Measurements from ENCODE around the gene AMOT.

Gene AMOT

DNA sequence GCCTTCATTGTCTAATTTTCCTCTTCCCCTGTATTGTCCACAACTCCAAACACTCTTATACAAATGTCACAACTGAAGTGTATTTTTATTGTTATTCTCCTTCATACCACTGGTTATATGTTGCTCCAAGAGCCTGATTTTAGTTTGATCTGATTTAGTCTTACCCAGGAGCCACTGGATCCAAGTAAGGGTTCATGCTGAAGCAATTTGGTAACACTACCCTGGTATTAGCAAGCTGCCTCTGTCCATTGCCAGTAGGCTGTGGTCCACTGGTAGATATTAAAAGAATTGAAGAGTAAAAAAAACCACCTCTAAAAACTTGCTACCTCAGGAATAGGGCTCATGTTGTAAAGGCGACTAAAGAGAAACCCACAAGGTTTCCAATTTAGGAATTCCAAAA, 41.2 kb downstream of the AMOT start:
- no peak for DNase-seq

DNA sequence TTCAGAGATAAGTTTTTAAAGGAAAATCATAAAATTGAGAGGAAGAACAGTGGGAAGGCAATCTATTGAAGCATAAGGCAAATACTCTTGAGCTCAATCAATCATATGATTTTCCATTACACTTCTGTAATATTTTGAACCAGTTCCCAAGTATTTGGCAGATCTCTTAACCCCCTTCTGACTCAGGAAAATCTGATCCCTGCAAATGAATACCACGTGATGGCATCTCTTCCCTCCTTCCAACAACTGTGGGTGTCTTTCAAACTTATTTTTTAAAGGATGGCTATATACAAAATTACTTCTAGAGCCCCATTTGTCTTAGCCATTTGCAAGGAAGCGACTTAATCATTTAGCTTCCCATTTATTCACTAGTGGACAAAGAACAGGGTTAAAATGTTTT, 41.9 kb downstream of the AMOT start:
- no peak for DNase-seq

DNA sequence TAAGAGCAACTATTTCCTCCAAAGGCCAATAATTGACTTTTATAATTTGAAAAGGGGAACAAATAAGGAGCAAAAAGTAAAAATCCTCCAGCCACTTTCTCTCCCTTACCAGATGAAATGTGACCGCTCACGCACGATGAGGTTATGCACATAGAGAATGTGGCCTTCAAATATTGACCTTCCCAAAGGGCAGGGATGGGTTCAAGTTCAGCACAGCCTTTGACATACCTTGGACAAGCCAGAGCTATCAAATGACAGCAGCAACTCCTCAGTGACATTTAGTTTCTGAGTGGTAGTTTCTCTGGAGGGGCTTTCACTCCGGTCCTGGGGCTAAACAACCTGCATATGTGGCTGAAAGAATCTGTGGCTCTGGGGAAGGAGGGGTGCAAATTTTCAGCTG, 50.7 kb downstream of the AMOT start:
- no peak for DNase-seq

DNA sequence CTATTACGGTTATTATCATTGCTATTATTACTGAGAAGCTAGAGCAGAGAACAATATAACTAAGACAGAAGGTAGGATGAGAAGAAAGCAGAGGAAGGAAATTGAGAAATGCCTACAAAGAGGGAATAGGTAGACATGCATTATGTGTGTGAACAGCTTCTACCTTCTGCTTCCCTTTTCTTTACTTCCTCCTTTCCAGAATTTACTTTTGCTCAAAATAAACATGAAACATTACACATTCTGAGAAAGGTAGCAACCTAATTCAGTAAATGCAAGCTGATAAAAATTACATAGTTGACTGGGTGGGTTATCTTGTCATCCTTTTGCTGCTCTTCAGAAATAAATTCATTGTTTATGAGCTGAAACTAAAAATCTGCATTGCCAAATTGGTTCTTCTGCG, 54.6 kb downstream of the AMOT start:
- DNase-seq: no peak

DNA sequence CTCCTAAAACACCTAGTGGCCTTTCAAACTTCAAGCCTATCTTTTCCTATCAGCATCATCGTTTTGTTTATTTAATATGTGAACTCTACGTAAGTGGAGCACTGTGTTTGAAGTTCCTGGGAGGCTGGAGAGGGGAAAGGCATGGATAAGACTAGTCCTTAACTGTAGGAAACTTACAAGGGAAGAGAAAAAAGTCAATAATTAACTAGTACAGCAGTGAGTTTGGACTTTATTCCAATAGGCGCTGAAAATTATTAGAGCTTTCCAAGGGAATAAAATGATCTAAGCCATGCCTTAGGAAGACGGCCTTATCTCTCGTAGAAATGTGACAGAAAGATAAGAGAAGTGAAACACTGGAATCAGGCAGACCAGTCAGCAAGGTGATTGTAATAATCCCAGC, 55.3 kb downstream of the AMOT start:
- DNase-seq: no peak

DNA sequence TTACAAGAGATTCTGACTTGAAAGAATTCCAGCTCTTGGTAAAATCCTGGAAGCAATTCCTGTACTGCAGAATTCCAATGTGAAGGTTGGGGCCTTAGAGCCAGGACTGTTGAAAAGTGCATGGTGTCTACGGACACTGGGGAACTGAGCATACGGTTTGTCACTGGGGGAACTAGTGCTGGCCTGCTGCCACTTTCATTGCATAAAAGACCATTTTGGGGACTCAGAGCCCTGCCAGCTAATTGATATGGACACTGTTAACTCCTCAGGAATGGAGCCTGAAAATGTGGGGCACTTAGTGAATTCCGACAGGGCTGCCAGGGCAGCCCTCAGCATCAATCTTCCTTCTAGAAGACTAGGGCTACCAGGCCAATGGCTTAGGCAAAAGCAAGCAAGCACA, 55.9 kb downstream of the AMOT start:
- no peak for DNase-seq

DNA sequence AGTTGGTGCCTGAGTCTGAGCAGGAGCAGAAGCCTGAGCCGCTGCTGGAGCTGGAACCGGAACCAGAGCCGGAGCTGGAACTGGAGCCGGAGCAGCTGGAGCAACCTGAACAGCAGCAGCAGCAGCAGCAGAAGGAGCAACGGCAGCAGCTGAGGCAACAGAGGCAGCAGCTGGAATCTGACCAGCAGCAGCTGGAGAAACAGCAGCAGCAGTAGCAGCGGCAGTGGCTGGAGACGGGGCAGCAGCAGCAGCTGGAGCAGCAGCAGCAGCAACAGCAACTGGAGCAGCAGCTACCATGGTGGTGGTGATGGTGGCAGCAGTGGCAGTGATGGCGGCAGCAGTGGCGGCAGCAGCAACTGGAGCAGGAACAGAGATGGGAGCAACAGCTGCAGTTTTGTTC, 61.5 kb downstream of the AMOT start:
- no peak for DNase-seq

DNA sequence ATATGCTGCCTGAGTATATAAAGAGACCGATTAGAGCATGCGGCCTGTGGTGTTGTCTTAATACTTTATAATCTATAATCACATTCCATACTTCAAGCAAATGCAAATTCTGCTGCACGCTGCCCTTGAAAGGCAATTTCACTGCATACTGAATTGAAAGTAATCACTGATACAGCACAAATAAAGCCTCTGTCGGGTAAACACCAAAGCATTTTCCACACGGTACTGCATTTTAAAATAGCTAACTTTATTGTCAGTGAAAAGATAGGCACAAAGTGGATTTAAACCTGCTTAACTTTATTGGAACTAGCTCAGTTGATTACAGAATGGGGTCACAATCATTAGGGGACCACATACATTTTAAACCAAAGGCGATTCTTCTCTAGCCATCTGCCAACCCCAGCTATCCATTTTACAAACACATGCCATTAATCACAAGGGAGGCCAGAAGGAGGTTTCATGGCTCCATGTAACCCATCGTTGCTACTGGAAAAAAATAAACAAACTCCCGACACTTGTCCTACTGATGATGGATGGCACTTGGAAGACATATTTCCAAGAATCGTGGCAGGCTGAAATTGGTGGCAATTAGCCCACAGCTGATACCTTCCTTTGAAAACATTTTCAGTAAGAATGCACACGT, 65.9 kb downstream of the AMOT start:
- no peak for DNase-seq

DNA sequence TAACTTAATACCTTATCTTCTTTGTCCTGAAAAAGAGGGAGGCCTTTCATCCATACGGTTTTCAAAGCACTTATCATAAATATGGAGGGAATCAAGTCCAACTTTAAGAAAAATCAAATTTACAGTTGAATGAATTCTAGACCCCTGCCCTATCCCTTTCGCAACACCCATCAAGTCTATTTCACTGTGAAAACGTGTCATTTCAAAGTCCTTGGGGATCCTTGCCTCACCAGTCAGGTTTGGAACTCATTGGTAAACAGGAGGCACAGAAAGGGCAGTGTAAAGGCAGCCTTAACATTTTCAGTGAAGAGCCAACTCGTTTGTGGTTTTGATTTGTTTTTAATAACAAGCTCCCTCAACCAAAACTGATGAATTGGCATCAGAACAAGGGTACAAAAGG, 66.5 kb downstream of the AMOT start:
- DNase-seq: no peak

DNA sequence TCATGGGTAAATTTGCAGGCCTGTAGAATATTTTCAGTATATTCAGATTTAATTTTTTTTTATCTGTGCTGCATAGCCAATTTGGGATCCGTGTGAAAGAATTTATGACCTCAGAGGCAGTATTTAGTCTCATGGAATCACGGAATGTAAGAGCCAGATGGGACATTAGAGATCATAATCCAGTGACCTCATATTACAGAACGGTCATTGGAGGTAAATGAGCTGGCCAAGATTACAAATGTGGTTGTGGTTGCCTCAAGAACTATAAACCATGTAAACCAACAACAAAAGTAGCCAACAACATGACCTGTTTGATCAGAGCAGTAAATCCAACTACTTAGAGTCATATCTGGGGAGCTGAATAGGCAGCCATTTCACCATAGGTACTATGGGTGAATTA, 71.6 kb downstream of the AMOT start:
- DNase-seq: no peak

DNA sequence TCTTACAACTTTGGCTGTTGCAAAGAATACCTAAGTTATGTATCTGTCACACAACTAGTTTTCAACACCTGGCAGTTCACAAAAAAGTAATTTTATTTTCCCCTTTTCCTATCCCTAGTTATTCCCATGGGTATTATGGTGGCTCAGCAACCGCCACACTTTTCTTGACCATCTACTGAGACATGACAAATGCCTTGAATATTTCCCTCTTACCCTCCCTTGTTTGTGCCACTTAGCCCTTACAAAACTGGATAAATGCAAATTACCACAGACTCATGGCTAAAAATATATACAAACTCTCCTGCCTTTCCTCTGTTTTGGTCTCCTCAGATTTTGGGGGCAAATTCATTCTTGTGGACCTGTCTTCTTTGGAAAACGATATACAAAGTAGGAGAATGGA, 72.1 kb downstream of the AMOT start:
- no peak for DNase-seq

DNA sequence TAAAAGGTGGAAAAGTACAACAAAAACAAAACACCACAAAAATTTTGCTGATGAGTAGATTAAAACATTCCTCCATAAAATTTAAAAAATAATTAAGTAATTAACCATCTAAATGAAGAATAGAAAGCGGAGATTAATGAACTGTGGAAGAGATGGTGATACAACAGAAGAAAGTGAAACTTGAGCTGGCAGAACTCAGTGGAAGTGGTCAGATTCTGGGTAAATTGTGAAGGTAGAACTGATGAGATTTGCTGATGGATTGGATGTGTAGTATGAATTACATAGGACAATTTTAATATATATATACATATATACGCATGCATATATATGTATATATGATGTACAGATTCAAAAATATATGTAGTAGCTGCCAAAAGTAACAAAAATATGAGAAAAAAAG, 73.9 kb downstream of the AMOT start:
- DNase-seq: no peak

DNA sequence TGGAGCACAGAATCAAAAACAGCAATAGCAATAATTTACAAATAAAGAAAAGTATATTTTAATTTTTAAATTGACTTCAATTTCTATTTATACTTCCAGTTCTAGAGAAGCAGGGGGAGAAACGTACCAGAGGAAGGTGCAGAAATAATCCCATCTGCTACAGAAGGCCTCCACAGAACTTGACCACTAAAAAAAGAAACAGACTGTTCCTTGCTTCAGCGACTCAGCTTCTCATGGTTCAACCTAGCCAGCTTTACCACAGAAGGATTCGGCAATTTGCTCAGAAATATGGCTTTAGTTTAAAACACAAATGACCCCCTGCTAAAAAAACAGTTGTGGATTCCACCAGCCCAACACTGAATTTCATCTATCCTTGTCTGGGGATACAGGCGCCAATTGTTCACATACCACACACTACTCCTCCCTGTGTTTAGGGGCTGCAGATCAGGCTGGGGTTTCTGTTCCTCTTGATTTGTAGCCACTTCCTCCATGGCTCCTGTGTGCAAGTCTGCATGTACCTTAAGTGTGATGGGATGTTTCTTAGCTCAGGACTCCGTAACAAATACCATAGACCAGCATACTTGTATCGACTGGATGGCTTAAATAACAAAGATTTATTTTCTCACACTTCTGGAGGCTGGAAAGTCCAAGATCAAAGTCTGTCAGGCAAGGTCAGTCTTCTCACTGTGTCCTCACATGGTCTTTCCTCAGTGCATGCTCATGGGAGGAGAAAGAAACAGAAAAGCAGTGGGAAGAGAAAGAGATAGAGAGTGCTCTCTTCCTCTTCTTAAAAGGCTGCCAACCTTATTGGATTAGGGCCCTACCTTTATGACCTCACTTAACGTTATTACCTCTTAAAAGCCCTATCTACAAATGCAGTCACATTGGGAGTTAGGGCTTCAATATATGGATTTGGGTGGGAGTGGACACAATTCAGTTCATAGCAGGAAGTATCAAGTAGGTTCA, 79.1 kb downstream of the AMOT start:
- no peak for DNase-seq

DNA sequence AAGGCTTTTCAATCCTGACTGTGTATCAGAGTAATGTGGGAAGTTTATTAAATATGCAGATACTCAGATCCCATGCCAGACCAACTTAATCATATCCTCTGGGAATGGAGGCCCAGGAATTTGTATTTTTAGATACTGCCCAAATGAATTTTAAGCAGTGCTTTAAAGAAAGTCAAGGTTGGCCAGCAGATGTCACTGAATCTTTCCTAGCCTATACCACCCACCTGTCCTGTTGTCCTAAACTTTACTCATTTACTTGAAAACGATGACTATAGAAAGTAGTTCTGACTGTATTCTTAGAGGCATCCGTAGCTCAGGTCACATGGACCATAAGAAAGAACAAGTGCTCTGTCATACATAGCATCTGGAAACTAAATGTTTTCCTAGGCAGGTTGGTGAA, 79.9 kb downstream of the AMOT start:
- DNase-seq: no peak

DNA sequence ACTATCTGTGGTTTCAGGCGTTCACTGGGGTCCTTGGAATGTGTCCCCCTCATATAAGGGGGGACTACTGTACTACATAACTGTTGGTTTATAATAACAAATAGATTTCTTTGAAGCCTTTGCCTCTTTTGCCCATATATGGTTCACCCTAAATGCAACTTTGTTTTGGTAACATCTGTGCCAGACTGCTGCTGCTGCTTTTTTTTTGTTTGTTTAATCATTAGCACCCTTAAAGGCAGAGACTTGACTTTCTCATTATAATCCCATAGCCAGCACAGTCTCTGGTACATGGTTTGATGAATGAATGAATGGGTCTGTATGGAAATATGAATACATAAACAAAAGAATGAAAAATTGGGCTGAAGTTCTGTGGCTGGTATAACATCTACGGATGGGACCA, 80.7 kb downstream of the AMOT start:
- DNase-seq: no peak

DNA sequence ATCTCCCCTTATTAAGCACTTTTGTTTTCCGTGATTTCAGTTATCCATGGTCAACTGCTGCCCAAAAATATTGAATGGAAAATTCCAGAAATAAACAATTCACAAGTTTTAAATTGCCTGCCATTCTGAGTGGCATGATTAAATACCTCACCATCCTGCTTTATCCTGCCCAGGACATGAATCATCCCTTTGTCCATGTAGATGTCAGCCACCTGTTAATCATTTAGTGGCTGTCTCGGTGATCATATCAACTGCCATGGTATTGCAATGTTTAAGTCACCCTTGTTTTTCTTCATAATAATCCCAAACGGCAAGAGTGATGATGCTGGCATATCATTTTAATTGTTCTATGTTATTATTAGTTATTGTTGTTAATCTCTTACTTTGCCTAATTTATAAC, 81.1 kb downstream of the AMOT start:
- DNase-seq: no peak

DNA sequence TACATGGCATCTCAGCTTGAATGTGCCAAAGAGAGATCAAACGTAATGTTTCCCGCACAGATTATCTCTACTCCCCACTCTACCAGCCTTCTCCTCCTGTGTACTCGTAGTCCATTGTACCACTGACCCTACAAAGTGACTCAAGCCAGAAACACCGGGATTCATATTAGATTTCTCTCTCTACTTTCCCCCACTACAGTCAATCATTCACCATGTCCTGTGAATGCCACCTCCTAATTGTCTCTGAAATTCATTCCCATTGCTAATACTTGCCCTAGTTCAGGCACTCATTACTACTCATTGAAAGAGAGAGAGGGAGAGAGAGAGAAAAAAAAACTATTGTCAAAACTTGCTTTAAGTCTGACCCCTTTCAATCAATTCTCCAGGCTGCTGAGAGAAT, 82.7 kb downstream of the AMOT start:
- no peak for DNase-seq

DNA sequence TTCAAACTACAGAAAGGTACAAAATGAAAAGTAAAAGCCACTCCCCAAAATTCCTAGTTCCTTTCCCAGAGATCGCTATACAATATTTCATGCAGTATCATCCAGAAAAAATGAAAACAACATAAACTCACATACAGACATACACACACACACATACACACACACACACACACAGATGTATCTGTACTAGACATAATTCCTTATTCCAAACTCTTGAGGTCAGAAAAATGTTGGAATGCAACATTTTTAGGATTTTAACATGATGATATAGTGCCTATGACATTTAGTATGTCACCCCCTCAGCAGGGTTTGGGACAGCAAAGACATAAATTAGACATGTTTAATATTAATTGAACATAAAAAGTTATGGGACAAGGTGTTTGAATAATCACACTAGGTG, 87.5 kb downstream of the AMOT start:
- no peak for DNase-seq

DNA sequence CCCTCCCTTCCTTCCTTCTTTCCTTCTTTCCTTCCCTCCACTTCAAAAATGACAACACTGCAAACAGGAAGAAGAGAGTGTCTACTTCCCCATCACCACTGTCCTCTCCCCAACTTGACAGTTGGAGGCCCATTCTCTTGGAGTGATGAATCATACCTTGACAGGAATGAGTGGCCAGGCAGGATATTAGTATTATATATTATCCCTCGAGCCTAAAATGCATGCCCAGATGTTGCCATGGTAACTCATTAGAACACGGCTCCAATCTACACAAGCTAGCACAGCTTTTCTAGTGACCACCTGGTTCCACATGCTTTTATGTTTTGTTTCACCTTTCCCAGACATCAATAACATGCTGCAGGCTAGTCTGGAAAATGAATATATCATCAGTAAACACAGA, 89.6 kb downstream of the AMOT start:
- DNase-seq: no peak

DNA sequence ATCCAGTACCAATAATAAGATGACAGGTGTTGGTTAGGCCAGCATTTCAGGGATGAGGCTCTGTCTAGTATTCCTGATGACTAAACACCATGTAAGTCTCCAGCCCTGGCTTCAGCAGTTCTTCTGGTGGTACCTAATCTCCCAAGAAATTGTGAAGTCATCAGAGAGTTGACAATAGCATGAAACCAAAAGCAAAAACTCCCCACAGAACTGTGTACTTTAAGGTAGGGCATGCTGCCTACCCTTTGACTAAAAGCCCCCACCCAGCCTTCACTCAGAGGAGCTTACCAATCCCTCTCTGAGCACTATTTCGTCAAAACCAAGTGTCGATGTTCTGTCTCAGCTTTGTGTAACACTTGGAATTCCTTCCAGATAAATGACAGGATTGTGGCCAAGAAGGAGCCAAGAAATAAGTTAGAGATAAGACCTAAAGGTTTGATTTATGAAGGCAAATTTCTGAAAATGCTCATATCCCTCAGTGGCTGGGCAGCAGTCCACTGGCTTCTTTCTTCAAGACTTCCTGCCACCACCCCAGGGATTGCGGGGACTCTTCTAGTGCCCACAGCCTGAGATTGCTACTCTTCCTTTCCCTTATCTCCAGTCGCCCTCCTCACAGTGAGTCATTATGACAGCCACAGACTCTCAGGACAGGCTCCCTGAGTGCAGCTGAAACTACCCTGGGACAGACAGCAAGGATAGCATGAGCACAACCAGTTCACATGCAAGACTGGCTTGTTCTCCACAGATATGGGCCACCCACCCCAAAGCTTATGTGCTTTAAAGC, 93.6 kb downstream of the AMOT start:
- DNase-seq: no peak

DNA sequence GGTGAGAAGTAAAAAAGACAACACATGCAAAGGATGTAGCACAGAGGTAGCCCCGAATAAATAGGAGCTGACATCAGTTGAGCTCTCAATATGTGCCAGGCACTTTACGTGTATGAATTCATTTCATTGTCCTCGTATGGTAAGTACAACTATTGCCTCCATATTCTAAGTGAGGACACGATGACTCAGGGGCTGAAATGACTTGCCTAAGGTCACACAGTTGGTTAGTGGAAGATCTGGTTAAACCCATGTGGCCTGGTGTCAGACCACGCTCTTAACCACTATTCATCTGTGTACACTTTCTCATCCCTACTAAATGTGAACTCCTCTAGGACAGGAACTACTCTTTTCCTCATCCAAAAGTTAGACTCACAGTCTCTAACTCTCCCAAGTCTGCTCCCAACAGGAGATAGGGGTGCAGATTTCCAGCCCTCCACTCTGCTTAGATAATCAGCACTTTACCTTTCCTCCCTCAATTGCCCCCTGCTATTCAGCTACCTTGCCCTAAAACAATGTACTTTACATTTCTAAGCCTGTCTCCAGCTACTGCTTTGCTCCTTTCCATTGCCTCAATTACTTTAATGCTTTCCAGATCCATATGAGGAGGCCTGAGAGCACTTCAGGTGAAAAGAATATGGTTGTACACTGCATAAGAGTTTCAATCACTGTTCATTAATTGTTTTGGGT, 102.1 kb downstream of the AMOT start:
- peak; percentile 4 for DNase-seq

DNA sequence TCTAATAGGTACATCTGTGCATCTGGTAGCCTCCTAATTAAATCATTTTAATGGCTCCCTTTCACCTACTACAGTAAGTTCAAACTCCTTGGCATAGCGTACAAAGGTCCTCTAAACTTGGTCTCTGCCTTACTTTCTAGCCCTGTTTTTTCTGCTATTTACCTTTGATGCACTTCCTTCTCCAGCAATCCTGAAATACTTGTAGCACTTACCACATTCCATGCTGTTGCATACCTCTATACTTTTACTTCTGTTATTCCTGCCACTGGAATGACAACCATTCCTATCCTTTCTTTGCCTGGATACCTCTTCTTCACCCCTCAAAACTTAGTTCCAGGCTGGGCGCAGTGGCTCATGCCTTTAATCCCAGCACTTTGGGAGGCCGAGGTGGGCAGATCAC, 104.3 kb downstream of the AMOT start:
- no peak for DNase-seq

DNA sequence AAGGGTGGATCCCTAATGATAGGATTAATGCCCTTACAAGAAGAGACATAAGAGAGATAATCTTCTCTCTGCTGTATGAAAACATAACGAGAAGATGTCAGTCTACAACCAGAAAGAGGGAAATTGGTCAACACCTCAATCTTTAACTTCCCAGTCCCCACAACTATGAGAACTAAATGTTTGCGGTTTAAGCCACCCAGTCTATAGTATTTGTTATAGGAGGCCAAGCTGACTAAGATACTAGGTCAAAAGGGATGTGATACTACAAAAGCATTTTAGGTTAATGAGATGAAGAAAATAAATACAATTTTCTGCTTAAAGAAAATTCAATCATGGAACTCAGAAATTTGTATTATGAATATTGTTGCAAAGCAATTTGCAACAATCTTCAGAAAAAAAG, 105.5 kb downstream of the AMOT start:
- DNase-seq: no peak
